ENCODE results near the gene CHD5. TPM values are rescaled to one million over a fixed set of nuclear protein-coding genes. Genes with fewer than 3 reads are reported as not detected.
A peak's percentile ranks its signal among the peaks of the same experiment; 100 is the strongest.

The CHD5 gene
- total RNA-seq, 1 experiment from 2014 or later = 62.9 TPM

DNA sequence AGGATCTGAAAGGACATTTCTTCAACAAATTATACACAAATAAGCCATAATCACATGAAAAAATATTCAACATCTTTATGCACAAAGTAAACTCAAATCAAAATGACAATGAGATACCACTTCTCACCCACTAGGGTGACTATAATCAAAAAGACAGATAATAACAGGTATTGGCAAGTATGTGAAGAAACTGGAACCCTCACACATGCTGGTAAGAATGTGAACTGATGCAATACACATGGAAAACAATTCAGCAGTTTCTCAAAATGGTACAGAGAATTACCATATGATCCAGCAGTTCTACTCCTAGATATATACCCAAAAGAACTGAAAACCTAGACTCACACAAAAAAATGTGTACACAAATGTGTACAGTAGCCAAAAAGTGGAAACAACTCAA, 62.5 kb downstream of the CHD5 start:
- Histone ChIP-seq H3K4me3 (ENCODE audit: low read depth in 2 of 2, low read length in 2 of 2) (no peak overlapping the region), H3K9me3 (ENCODE audit: control insufficient read depth, insufficient read depth, low read depth, low read length) (peaks cover 14% of the 10 kb centered on the region), H3K27me3 (ENCODE audit: control insufficient read depth, insufficient read depth, low read length) (no peaks in the 10 kb centered on the region), H3K36me3 (ENCODE audit: control insufficient read depth, insufficient read depth, low read length) (no peaks in the 10 kb centered on the region), H3K4me1 (ENCODE audit: control insufficient read depth, insufficient read depth, low read length) (no peaks in the 10 kb centered on the region), H3K27ac (ENCODE audit: low read length) (no peak overlapping the region)
- POLR2A ChIA-PET = no interaction called here
- TF ChIP-seq SIN3A (IDR thresholded peaks at IDR 0.05; ENCODE audit: borderline replicate concordance, insufficient read depth, low read depth, low read length) (no peak), POLR2AphosphoS5 (IDR thresholded peaks at IDR 0.05; ENCODE audit: low read depth, low read length) (no peak), TCF7L2 (IDR thresholded peaks at IDR 0.05; ENCODE audit: low read depth, low read length) (no peak)
- TF ChIP-seq, protein P1, sequence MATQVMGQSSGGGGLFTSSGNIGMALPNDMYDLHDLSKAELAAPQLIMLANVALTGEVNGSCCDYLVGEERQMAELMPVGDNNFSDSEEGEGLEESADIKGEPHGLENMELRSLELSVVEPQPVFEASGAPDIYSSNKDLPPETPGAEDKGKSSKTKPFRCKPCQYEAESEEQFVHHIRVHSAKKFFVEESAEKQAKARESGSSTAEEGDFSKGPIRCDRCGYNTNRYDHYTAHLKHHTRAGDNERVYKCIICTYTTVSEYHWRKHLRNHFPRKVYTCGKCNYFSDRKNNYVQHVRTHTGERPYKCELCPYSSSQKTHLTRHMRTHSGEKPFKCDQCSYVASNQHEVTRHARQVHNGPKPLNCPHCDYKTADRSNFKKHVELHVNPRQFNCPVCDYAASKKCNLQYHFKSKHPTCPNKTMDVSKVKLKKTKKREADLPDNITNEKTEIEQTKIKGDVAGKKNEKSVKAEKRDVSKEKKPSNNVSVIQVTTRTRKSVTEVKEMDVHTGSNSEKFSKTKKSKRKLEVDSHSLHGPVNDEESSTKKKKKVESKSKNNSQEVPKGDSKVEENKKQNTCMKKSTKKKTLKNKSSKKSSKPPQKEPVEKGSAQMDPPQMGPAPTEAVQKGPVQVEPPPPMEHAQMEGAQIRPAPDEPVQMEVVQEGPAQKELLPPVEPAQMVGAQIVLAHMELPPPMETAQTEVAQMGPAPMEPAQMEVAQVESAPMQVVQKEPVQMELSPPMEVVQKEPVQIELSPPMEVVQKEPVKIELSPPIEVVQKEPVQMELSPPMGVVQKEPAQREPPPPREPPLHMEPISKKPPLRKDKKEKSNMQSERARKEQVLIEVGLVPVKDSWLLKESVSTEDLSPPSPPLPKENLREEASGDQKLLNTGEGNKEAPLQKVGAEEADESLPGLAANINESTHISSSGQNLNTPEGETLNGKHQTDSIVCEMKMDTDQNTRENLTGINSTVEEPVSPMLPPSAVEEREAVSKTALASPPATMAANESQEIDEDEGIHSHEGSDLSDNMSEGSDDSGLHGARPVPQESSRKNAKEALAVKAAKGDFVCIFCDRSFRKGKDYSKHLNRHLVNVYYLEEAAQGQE (IDR thresholded peaks at IDR 0.05; ENCODE audit: insufficient read depth in 1 of 2, low read depth in 2 of 2, low read length in 1 of 2) = no peak
- TF ChIP-seq, protein P2, sequence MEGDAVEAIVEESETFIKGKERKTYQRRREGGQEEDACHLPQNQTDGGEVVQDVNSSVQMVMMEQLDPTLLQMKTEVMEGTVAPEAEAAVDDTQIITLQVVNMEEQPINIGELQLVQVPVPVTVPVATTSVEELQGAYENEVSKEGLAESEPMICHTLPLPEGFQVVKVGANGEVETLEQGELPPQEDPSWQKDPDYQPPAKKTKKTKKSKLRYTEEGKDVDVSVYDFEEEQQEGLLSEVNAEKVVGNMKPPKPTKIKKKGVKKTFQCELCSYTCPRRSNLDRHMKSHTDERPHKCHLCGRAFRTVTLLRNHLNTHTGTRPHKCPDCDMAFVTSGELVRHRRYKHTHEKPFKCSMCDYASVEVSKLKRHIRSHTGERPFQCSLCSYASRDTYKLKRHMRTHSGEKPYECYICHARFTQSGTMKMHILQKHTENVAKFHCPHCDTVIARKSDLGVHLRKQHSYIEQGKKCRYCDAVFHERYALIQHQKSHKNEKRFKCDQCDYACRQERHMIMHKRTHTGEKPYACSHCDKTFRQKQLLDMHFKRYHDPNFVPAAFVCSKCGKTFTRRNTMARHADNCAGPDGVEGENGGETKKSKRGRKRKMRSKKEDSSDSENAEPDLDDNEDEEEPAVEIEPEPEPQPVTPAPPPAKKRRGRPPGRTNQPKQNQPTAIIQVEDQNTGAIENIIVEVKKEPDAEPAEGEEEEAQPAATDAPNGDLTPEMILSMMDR (IDR thresholded peaks at IDR 0.05) = no peak
- intact Hi-C loops (cut with micrococcal nuclease; ENCODE audit: unreplicated experiment) (no loop called here), in situ Hi-C loops (cut with HindIII; ENCODE audit: low pct_unique_long_range_greater_than_20kb, low sequenced_read_pairs) (no loop called here)
- no TSS peak for BruUV-seq (replicated peaks)
- DNase-seq (ENCODE audit: low read depth, low spot score) (no peak), ATAC-seq (no peak)
- CTCF ChIA-PET = no interaction called here

DNA sequence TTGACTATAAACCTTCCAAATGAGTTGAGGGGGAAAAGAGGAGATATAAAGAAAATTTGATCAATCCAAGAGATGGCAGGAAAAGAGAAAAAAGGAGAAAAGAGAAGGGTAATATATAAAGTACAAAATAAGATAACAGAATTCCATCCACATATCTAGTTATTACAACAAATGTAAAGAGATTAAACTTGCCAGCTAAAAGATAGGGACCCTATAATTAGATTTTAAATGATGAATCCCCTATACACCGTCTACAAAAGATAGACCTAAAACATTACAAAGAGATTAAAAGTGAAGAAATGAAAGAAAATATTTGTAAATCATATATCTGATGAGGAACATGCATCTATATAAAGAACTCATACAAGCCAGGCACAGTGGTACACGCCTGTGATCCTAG, 63.1 kb downstream of the CHD5 start:
- intact Hi-C loops (cut with micrococcal nuclease; ENCODE audit: unreplicated experiment) = no loop called here

DNA sequence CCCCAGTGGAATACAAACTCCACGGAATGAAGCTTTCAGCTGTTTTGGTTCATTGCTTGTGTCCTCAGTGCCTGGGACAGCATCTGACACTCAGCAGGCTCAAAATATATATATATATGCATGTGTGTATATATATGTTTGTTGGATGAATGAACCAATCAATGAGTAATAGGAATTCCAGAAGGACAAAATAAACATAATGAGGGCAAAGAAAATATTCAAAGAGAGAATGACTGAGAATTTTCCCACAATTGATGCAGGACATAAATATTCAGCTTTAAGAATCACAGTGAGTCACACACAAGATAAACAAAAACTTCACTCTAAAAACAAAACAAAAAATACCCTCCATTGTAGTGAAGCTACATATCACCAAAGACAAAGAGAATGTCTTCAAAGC, 64.0 kb downstream of the CHD5 start:
- intact Hi-C loops (cut with micrococcal nuclease; ENCODE audit: unreplicated experiment) (no loop called here), in situ Hi-C loops (cut with HindIII; ENCODE audit: low pct_unique_long_range_greater_than_20kb, low sequenced_read_pairs) (no loop called here)
- Histone ChIP-seq H3K4me1 (ENCODE audit: control insufficient read depth, insufficient read depth, low read length) (no peaks in the 10 kb centered on the region), H3K27ac (ENCODE audit: low read length) (no peak overlapping the region), H3K4me3 (ENCODE audit: low read depth in 2 of 2, low read length in 2 of 2) (no peak overlapping the region), H3K27me3 (ENCODE audit: control insufficient read depth, insufficient read depth, low read length) (no peaks in the 10 kb centered on the region), H3K9me3 (ENCODE audit: control insufficient read depth, insufficient read depth, low read depth, low read length) (peaks cover 14% of the 10 kb centered on the region), H3K36me3 (ENCODE audit: control insufficient read depth, insufficient read depth, low read length) (no peaks in the 10 kb centered on the region)
- TSS peak; percentile 53 for BruUV-seq (replicated peaks)
- POLR2A ChIA-PET = no interaction called here
- CTCF ChIA-PET = no interaction called here
- ATAC-seq = peak; percentile 79
- DNase-seq (ENCODE audit: low read depth, low spot score) = peak; percentile 73
- TF ChIP-seq TCF7L2 (IDR thresholded peaks at IDR 0.05; ENCODE audit: low read depth, low read length) (no peak), SIN3A (IDR thresholded peaks at IDR 0.05; ENCODE audit: borderline replicate concordance, insufficient read depth, low read depth, low read length) (no peak), POLR2AphosphoS5 (IDR thresholded peaks at IDR 0.05; ENCODE audit: low read depth, low read length) (no peak)
- TF ChIP-seq, protein P1 (IDR thresholded peaks at IDR 0.05; ENCODE audit: insufficient read depth in 1 of 2, low read depth in 2 of 2, low read length in 1 of 2) = no peak
- TF ChIP-seq, protein P2 (IDR thresholded peaks at IDR 0.05) = no peak

More for the DNA sequence above, 63.1 kb downstream of the CHD5 start:
- ATAC-seq = no peak
- Histone ChIP-seq H3K27me3 (ENCODE audit: control insufficient read depth, insufficient read depth, low read length) (no peaks in the 10 kb centered on the region), H3K4me1 (ENCODE audit: control insufficient read depth, insufficient read depth, low read length) (no peaks in the 10 kb centered on the region), H3K27ac (ENCODE audit: low read length) (no peak overlapping the region), H3K9me3 (ENCODE audit: control insufficient read depth, insufficient read depth, low read depth, low read length) (peaks cover 14% of the 10 kb centered on the region), H3K4me3 (ENCODE audit: low read depth in 2 of 2, low read length in 2 of 2) (no peak overlapping the region), H3K36me3 (ENCODE audit: control insufficient read depth, insufficient read depth, low read length) (no peaks in the 10 kb centered on the region)
- POLR2A ChIA-PET = no interaction called here
- CTCF ChIA-PET = no interaction called here
- in situ Hi-C loops (cut with HindIII; ENCODE audit: low pct_unique_long_range_greater_than_20kb, low sequenced_read_pairs) = no loop called here
- DNase-seq (ENCODE audit: low read depth, low spot score) = no peak
- no peak for TF ChIP-seq SIN3A (IDR thresholded peaks at IDR 0.05; ENCODE audit: borderline replicate concordance, insufficient read depth, low read depth, low read length)
- no peak for TF ChIP-seq TCF7L2 (IDR thresholded peaks at IDR 0.05; ENCODE audit: low read depth, low read length)
- no TSS peak for BruUV-seq (replicated peaks)
